ENCODE data around the gene SLC7A14.

SLC7A14 gene

GRCh38 chr3:170480111-170480510, 105.8 kb downstream of the SLC7A14 start:
- no peaks in the 10 kb centered on the region for H3K36me3 ChIP-seq (replicated peaks)
- no peak overlapping the region for H3K4me3 ChIP-seq
- 0 out of 2 replicates have a peak, but pooled peaks cover 2% of the 10 kb centered on the region for H3K9me3 ChIP-seq
- in situ Hi-C loops (cut with MboI; ENCODE audit: low sequenced_read_pairs) = no loop called here
- peaks cover 2% of the 10 kb centered on the region; the same call in 1 of the 2 replicates for H3K4me1 ChIP-seq
- H3K27me3 ChIP-seq (ENCODE audit: low read depth) = no peaks in the 10 kb centered on the region
- DNase-seq (ENCODE audit: low spot score in 2 of 2) = no peak

- in situ Hi-C loops (cut with MboI; ENCODE audit: low sequenced_read_pairs) = no loop called here
- no peaks in the 10 kb centered on the region for H3K36me3 ChIP-seq (replicated peaks)
- DNase-seq (ENCODE audit: low spot score in 2 of 2) = no peak
- H3K9me3 ChIP-seq = 0 out of 2 replicates have a peak, but pooled peaks cover 2% of the 10 kb centered on the region
- peaks cover 5% of the 10 kb centered on the region; the same call in 1 of the 2 replicates for H3K4me1 ChIP-seq
- no peak overlapping the region for H3K4me3 ChIP-seq
- no peaks in the 10 kb centered on the region for H3K27me3 ChIP-seq (ENCODE audit: low read depth)
These were observed 108.5 kb downstream of the SLC7A14 start for GRCh38 chr3:170477395-170477794.

- H3K36me3 ChIP-seq (replicated peaks) = no peaks in the 10 kb centered on the region
- in situ Hi-C loops (cut with MboI; ENCODE audit: low sequenced_read_pairs) = no loop called here
- no peak for DNase-seq (ENCODE audit: low spot score in 2 of 2)
- no peaks in the 10 kb centered on the region for H3K27me3 ChIP-seq (ENCODE audit: low read depth)
- H3K4me1 ChIP-seq = peaks cover 5% of the 10 kb centered on the region
- H3K9me3 ChIP-seq = 0 out of 2 replicates have a peak, but pooled peaks cover 2% of the 10 kb centered on the region
- H3K4me3 ChIP-seq = no peak overlapping the region
These were observed 109.6 kb downstream of the SLC7A14 start for GRCh38 chr3:170476291-170476690.

GRCh38 chr3:170475092-170475685, 110.7 kb downstream of the SLC7A14 start:
- peaks cover 16% of the 10 kb centered on the region for H3K4me1 ChIP-seq
- H3K4me3 ChIP-seq = no peak overlapping the region
- H3K9me3 ChIP-seq = 0 out of 2 replicates have a peak, but pooled peaks cover 2% of the 10 kb centered on the region
- in situ Hi-C loops (cut with MboI; ENCODE audit: low sequenced_read_pairs) = no loop called here
- DNase-seq (ENCODE audit: low spot score in 2 of 2) = no peak
- no peaks in the 10 kb centered on the region for H3K27me3 ChIP-seq (ENCODE audit: low read depth)
- H3K36me3 ChIP-seq (replicated peaks) = no peaks in the 10 kb centered on the region

GRCh38 chr3:170473358-170473757, 112.5 kb downstream of the SLC7A14 start:
- Histone ChIP-seq H3K4me3 (no peak overlapping the region), H3K27me3 (ENCODE audit: low read depth) (no peaks in the 10 kb centered on the region), H3K36me3 (replicated peaks) (no peaks in the 10 kb centered on the region), H3K4me1 (peaks cover 20% of the 10 kb centered on the region), H3K9me3 (no peaks in the 10 kb centered on the region)
- in situ Hi-C loops (cut with MboI; ENCODE audit: low sequenced_read_pairs) = no loop called here
- no peak for DNase-seq (ENCODE audit: low spot score in 2 of 2)

- no peak for DNase-seq (ENCODE audit: low spot score in 2 of 2)
- no peaks in the 10 kb centered on the region for H3K9me3 ChIP-seq
- peaks cover 20% of the 10 kb centered on the region for H3K4me1 ChIP-seq
- no peak overlapping the region for H3K4me3 ChIP-seq
- in situ Hi-C loops (cut with MboI; ENCODE audit: low sequenced_read_pairs) = no loop called here
- H3K27me3 ChIP-seq (ENCODE audit: low read depth) = no peaks in the 10 kb centered on the region
- no peaks in the 10 kb centered on the region for H3K36me3 ChIP-seq (replicated peaks)
These were observed 114.7 kb downstream of the SLC7A14 start for GRCh38 chr3:170471149-170471548.

- H3K27me3 ChIP-seq (ENCODE audit: low read depth) = no peaks in the 10 kb centered on the region
- H3K4me3 ChIP-seq = no peak overlapping the region
- in situ Hi-C loops (cut with MboI; ENCODE audit: low sequenced_read_pairs) = no loop called here
- DNase-seq (ENCODE audit: low spot score in 2 of 2) = no peak
- H3K36me3 ChIP-seq (replicated peaks) = no peaks in the 10 kb centered on the region
- peaks cover 20% of the 10 kb centered on the region for H3K4me1 ChIP-seq
- no peaks in the 10 kb centered on the region for H3K9me3 ChIP-seq
These were observed 115.5 kb downstream of the SLC7A14 start for GRCh38 chr3:170470063-170471016.

- H3K36me3 ChIP-seq (replicated peaks) = no peaks in the 10 kb centered on the region
- no peaks in the 10 kb centered on the region for H3K27me3 ChIP-seq (ENCODE audit: low read depth)
- H3K4me1 ChIP-seq = peaks cover 22% of the 10 kb centered on the region
- in situ Hi-C loops (cut with MboI; ENCODE audit: low sequenced_read_pairs) = no loop called here
- no peak for DNase-seq (ENCODE audit: low spot score in 2 of 2)
- no peaks in the 10 kb centered on the region for H3K9me3 ChIP-seq
- H3K4me3 ChIP-seq = no peak overlapping the region
These were observed 116.5 kb downstream of the SLC7A14 start for GRCh38 chr3:170469151-170470062.

GRCh38 chr3:170467571-170468147, 118.2 kb downstream of the SLC7A14 start:
- peaks cover 26% of the 10 kb centered on the region for H3K4me1 ChIP-seq
- DNase-seq (ENCODE audit: low spot score in 2 of 2) = no peak
- H3K27me3 ChIP-seq (ENCODE audit: low read depth) = no peaks in the 10 kb centered on the region
- H3K9me3 ChIP-seq = no peaks in the 10 kb centered on the region
- no peak overlapping the region for H3K4me3 ChIP-seq
- in situ Hi-C loops (cut with MboI; ENCODE audit: low sequenced_read_pairs) = no loop called here
- no peaks in the 10 kb centered on the region for H3K36me3 ChIP-seq (replicated peaks)

GRCh38 chr3:170467007-170467406, 118.9 kb downstream of the SLC7A14 start:
- H3K4me1 ChIP-seq = peaks cover 26% of the 10 kb centered on the region
- H3K4me3 ChIP-seq = no peak overlapping the region
- in situ Hi-C loops (cut with MboI; ENCODE audit: low sequenced_read_pairs) = no loop called here
- no peak for DNase-seq (ENCODE audit: low spot score in 2 of 2)
- no peaks in the 10 kb centered on the region for H3K36me3 ChIP-seq (replicated peaks)
- H3K9me3 ChIP-seq = no peaks in the 10 kb centered on the region
- H3K27me3 ChIP-seq (ENCODE audit: low read depth) = no peaks in the 10 kb centered on the region

- H3K4me1 ChIP-seq = peaks cover 23% of the 10 kb centered on the region
- H3K9me3 ChIP-seq = no peaks in the 10 kb centered on the region
- H3K27me3 ChIP-seq (ENCODE audit: low read depth) = no peaks in the 10 kb centered on the region
- in situ Hi-C loops (cut with MboI; ENCODE audit: low sequenced_read_pairs) = no loop called here
- no peak for DNase-seq (ENCODE audit: low spot score in 2 of 2)
- H3K36me3 ChIP-seq (replicated peaks) = no peaks in the 10 kb centered on the region
- no peak overlapping the region for H3K4me3 ChIP-seq
These were observed 119.9 kb downstream of the SLC7A14 start for GRCh38 chr3:170465955-170466354.

- in situ Hi-C loops (cut with MboI; ENCODE audit: low sequenced_read_pairs) = no loop called here
- DNase-seq (ENCODE audit: low spot score in 2 of 2) = no peak
- Histone ChIP-seq H3K4me1 (peaks cover 19% of the 10 kb centered on the region), H3K4me3 (no peak overlapping the region), H3K27me3 (ENCODE audit: low read depth) (no peaks in the 10 kb centered on the region), H3K36me3 (replicated peaks) (no peaks in the 10 kb centered on the region), H3K9me3 (no peaks in the 10 kb centered on the region)
These were observed 122.9 kb downstream of the SLC7A14 start for GRCh38 chr3:170463011-170463410.

GRCh38 chr3:170458285-170458684, 127.6 kb downstream of the SLC7A14 start:
- no peak for DNase-seq (ENCODE audit: low spot score in 2 of 2)
- Histone ChIP-seq H3K9me3 (no peaks in the 10 kb centered on the region), H3K4me1 (peaks cover 7% of the 10 kb centered on the region), H3K27me3 (ENCODE audit: low read depth) (no peaks in the 10 kb centered on the region), H3K36me3 (replicated peaks) (no peaks in the 10 kb centered on the region), H3K4me3 (no peak overlapping the region)
- in situ Hi-C loops (cut with MboI; ENCODE audit: low sequenced_read_pairs) = no loop called here

Data from HAP-1 (cell line).